ENCODE measurements around the gene ZNF787.
A peak's percentile ranks its signal among the peaks of the same experiment; 100 is the strongest.

Gene ZNF787

DNA sequence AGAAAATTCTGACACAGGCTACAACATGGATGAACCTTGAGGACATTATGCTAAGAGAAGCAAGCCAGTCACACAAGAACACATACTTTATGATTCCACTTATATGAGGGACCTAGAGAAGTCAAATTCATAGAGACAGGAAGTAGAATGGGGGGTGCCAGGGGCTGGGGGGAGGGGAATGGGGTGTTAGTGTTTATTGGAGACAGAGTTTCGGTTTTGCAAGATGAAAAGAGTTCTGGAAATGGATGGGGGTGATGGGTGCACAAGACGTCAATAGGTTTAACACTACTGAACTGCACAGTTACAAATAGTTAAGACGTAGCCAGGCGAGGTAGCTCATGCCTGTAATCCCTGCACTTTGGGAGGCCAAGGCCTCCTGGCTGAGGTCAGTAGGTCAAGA lies 3.5 kb upstream of the ZNF787 start:
- Histone ChIP-seq H3K9me3 (ENCODE audit: control insufficient read depth in 5 of 5, low read length in 5 of 5) (no peaks in the 10 kb centered on the region), H3K27me3 (ENCODE audit: control insufficient read depth in 5 of 5, insufficient read depth in 4 of 5, low read length in 5 of 5) (no peaks in the 10 kb centered on the region), H3K36me3 (ENCODE audit: control insufficient read depth in 5 of 5, insufficient read depth in 5 of 5, low read length in 5 of 5) (no peaks in the 10 kb centered on the region), H3K4me3 (ENCODE audit: low read depth in 1 of 5, low read length in 5 of 5) (no peak overlapping the region), H3K4me1 (ENCODE audit: control insufficient read depth in 5 of 5, insufficient read depth in 5 of 5, low read length in 5 of 5) (peaks cover 6 to 16% (median 12%) of the 10 kb centered on the region in 5 donors), H3K27ac (ENCODE audit: low read depth, low read length) (no peak overlapping the region), H3K9ac (ENCODE audit: low read length in 5 of 5) (no peak overlapping the region)

DNA sequence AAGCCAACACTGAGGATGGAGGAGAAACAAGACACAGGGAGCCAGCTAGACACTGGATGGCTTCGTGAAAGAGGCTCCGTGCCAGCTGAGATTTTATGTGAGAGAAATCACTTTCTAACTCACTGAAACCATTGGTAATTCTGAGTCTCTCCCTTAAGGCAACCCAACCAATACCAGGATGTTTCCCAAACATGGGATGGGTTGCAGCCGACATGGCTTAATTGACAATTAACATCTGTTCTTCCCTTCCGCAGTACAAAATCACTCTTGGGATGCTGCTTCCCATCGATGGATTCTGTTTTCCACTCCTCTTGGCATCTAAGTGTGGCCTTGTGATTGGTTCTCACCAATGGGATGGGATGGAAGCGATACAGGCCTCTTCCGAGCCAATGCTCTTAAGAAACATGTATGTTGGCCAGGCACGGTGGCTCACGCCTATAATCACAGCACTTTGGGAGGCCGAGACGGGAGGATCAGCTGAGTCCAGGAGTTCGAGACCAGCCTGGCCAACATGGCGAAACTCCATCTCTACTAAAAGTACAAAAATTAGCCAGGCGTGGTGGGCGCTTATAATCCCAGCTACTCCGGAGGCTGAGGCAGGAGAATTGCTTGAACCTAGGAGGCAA lies 2.3 kb upstream of the ZNF787 start:
- Histone ChIP-seq H3K4me1 (ENCODE audit: control insufficient read depth in 5 of 5, insufficient read depth in 5 of 5, low read length in 5 of 5) (peaks cover 16 to 28% (median 24%) of the 10 kb centered on the region in 5 donors), H3K9ac (ENCODE audit: low read length in 5 of 5) (no peak overlapping the region), H3K4me3 (ENCODE audit: low read depth in 1 of 5, low read length in 5 of 5) (no peak overlapping the region), H3K27me3 (ENCODE audit: control insufficient read depth in 5 of 5, insufficient read depth in 4 of 5, low read length in 5 of 5) (no peaks in the 10 kb centered on the region), H3K36me3 (ENCODE audit: control insufficient read depth in 5 of 5, insufficient read depth in 5 of 5, low read length in 5 of 5) (no peaks in the 10 kb centered on the region), H3K9me3 (ENCODE audit: control insufficient read depth in 5 of 5, low read length in 5 of 5) (no peaks in the 10 kb centered on the region), H3K27ac (ENCODE audit: low read depth, low read length) (no peak overlapping the region)

- Histone ChIP-seq H3K9me3 (ENCODE audit: control insufficient read depth in 5 of 5, low read length in 5 of 5) (no peaks in the 10 kb centered on the region), H3K27ac (ENCODE audit: low read depth, low read length) (peak overlapping the region; percentile 93), H3K4me1 (ENCODE audit: control insufficient read depth in 5 of 5, insufficient read depth in 5 of 5, low read length in 5 of 5) (peaks cover 16 to 45% (median 40%) of the 10 kb centered on the region in 5 donors), H3K9ac (ENCODE audit: low read length in 5 of 5) (peak overlapping the region; percentile 90 to 96 (median 93)), H3K4me3 (ENCODE audit: low read depth in 1 of 5, low read length in 5 of 5) (peak overlapping the region in 4 of 5 donors; percentile 72 to 81 (median 72)), H3K36me3 (ENCODE audit: control insufficient read depth in 5 of 5, insufficient read depth in 5 of 5, low read length in 5 of 5) (peaks cover 0 to 6% (median 4%) of the 10 kb centered on the region in 5 donors), H3K27me3 (ENCODE audit: control insufficient read depth in 5 of 5, insufficient read depth in 4 of 5, low read length in 5 of 5) (no peaks in the 10 kb centered on the region)
These were observed 520 bp downstream of the ZNF787 start for GRCh38 chr19:56120371-56121179.

- H3K27me3 ChIP-seq (ENCODE audit: control insufficient read depth in 5 of 5, insufficient read depth in 4 of 5, low read length in 5 of 5), result no peaks in the 10 kb centered on the region
- no peaks in the 10 kb centered on the region for H3K9me3 ChIP-seq (ENCODE audit: control insufficient read depth in 5 of 5, low read length in 5 of 5)
- peak overlapping the region; percentile 93 for H3K27ac ChIP-seq (ENCODE audit: low read depth, low read length)
- peak overlapping the region; percentile 69 to 81 (median 72) for H3K4me3 ChIP-seq (ENCODE audit: low read depth in 1 of 5, low read length in 5 of 5)
- peaks cover 16 to 46% (median 40%) of the 10 kb centered on the region in 5 donors for H3K4me1 ChIP-seq (ENCODE audit: control insufficient read depth in 5 of 5, insufficient read depth in 5 of 5, low read length in 5 of 5)
- peaks cover 0 to 7% (median 6%) of the 10 kb centered on the region in 5 donors for H3K36me3 ChIP-seq (ENCODE audit: control insufficient read depth in 5 of 5, insufficient read depth in 5 of 5, low read length in 5 of 5)
- peak overlapping the region; percentile 90 to 96 (median 93) for H3K9ac ChIP-seq (ENCODE audit: low read length in 5 of 5)
These were observed 1.1 kb downstream of the ZNF787 start for GRCh38 chr19:56120002-56120370.

DNA sequence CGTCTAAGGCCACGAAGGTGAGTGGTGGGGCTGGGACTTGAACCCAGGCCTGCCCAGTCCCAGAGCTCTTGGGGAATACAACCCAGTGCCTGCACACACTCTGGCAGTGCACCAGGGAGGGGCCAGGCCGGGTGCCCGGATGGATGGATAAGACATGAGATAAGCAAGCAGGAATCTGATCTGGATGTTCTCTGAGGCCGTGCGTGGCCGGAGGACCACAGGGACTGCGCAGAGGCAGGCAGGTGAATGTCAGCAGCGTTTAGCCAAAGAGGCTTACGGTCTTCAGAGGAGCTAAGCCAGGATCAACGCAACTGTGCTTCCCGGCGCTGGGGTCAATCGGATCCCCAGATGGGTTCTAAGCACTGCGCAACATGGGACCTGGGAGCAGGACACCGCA lies 1.5 kb downstream of the ZNF787 start:
- H3K4me3 ChIP-seq (ENCODE audit: low read depth in 1 of 5, low read length in 5 of 5), result peak overlapping the region; percentile 69 to 81 (median 72)
- H3K4me1 ChIP-seq (ENCODE audit: control insufficient read depth in 5 of 5, insufficient read depth in 5 of 5, low read length in 5 of 5), result peaks cover 16 to 50% (median 43%) of the 10 kb centered on the region in 5 donors
- H3K9me3 ChIP-seq (ENCODE audit: control insufficient read depth in 5 of 5, low read length in 5 of 5), result no peaks in the 10 kb centered on the region
- no peaks in the 10 kb centered on the region for H3K27me3 ChIP-seq (ENCODE audit: control insufficient read depth in 5 of 5, insufficient read depth in 4 of 5, low read length in 5 of 5)
- peak overlapping the region; percentile 90 to 96 (median 93) for H3K9ac ChIP-seq (ENCODE audit: low read length in 5 of 5)
- peaks cover 0 to 9% (median 6%) of the 10 kb centered on the region in 5 donors for H3K36me3 ChIP-seq (ENCODE audit: control insufficient read depth in 5 of 5, insufficient read depth in 5 of 5, low read length in 5 of 5)
- peak overlapping the region; percentile 93 for H3K27ac ChIP-seq (ENCODE audit: low read depth, low read length)

DNA sequence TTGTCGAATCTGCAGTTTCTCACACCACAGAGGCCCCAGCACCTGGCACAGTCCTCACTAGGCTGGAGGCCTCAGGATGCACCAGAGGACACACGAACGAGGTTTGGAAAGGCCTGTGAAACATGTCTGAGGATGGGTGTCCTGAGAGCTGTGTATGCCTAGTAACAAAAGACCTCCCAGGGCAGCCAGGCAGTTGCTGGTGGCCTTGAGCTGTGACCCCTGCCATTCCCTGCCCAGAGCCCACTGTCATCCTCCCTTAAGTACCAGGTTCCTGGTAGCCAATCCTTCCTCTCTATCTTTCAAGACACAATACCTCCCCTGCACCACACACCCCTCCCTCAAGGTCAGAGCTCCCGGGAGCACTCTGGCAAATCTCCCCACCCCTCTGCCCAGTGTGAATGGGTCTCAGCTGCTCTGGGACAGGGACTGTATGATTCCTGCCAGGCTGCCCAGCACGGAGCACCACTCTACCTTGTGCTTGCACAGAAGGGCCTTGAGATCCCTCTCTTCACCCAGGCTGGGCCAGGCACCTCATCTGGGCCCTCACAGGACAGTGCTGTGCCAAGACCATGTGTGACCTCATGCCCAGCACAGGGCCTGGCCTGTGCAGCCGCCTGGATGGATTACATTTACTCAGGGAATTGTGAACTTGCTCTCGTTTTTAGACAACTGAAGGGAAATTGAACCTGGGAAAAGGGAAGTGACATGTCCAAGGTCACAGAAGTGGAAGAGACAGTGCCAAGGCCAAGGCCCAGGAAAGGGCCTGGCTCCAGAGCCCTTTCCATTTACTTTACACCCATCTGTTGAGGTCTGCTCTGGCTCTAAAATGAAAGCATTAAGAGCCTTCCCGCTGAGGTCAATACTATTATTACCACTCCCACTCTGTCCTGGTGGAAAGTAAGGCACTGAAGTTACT lies 2.2 kb downstream of the ZNF787 start:
- peak overlapping the region; percentile 25 to 81 (median 72) for H3K4me3 ChIP-seq (ENCODE audit: low read depth in 1 of 5, low read length in 5 of 5)
- H3K36me3 ChIP-seq (ENCODE audit: control insufficient read depth in 5 of 5, insufficient read depth in 5 of 5, low read length in 5 of 5), result peaks cover 0 to 9% (median 6%) of the 10 kb centered on the region in 5 donors
- no peaks in the 10 kb centered on the region for H3K9me3 ChIP-seq (ENCODE audit: control insufficient read depth in 5 of 5, low read length in 5 of 5)
- H3K9ac ChIP-seq (ENCODE audit: low read length in 5 of 5), result peak overlapping the region; percentile 90 to 96 (median 93)
- peaks cover 16 to 54% (median 49%) of the 10 kb centered on the region in 5 donors for H3K4me1 ChIP-seq (ENCODE audit: control insufficient read depth in 5 of 5, insufficient read depth in 5 of 5, low read length in 5 of 5)
- no peaks in the 10 kb centered on the region for H3K27me3 ChIP-seq (ENCODE audit: control insufficient read depth in 5 of 5, insufficient read depth in 4 of 5, low read length in 5 of 5)
- H3K27ac ChIP-seq (ENCODE audit: low read depth, low read length), result peak overlapping the region; percentile 93

- Histone ChIP-seq H3K36me3 (ENCODE audit: control insufficient read depth in 5 of 5, insufficient read depth in 5 of 5, low read length in 5 of 5) (peaks cover 0 to 9% (median 6%) of the 10 kb centered on the region in 5 donors), H3K4me3 (ENCODE audit: low read depth in 1 of 5, low read length in 5 of 5) (no peak overlapping the region), H3K9ac (ENCODE audit: low read length in 5 of 5) (peak overlapping the region in 1 of 5 donors; percentile 18), H3K27ac (ENCODE audit: low read depth, low read length) (peak overlapping the region; percentile 93), H3K27me3 (ENCODE audit: control insufficient read depth in 5 of 5, insufficient read depth in 4 of 5, low read length in 5 of 5) (no peaks in the 10 kb centered on the region), H3K9me3 (ENCODE audit: control insufficient read depth in 5 of 5, low read length in 5 of 5) (no peaks in the 10 kb centered on the region), H3K4me1 (ENCODE audit: control insufficient read depth in 5 of 5, insufficient read depth in 5 of 5, low read length in 5 of 5) (peaks cover 16 to 64% (median 56%) of the 10 kb centered on the region in 5 donors)
These were observed 3.2 kb downstream of the ZNF787 start for GRCh38 chr19:56117889-56118288.

GRCh38 chr19:56117376-56117884 lies 3.7 kb downstream of the ZNF787 start:
- Histone ChIP-seq H3K4me1 (ENCODE audit: control insufficient read depth in 5 of 5, insufficient read depth in 5 of 5, low read length in 5 of 5) (peaks cover 16 to 68% (median 60%) of the 10 kb centered on the region in 5 donors), H3K9ac (ENCODE audit: low read length in 5 of 5) (no peak overlapping the region), H3K36me3 (ENCODE audit: control insufficient read depth in 5 of 5, insufficient read depth in 5 of 5, low read length in 5 of 5) (peaks cover 0 to 9% (median 6%) of the 10 kb centered on the region in 5 donors), H3K9me3 (ENCODE audit: control insufficient read depth in 5 of 5, low read length in 5 of 5) (no peaks in the 10 kb centered on the region), H3K4me3 (ENCODE audit: low read depth in 1 of 5, low read length in 5 of 5) (no peak overlapping the region), H3K27ac (ENCODE audit: low read depth, low read length) (no peak overlapping the region), H3K27me3 (ENCODE audit: control insufficient read depth in 5 of 5, insufficient read depth in 4 of 5, low read length in 5 of 5) (no peaks in the 10 kb centered on the region)

DNA sequence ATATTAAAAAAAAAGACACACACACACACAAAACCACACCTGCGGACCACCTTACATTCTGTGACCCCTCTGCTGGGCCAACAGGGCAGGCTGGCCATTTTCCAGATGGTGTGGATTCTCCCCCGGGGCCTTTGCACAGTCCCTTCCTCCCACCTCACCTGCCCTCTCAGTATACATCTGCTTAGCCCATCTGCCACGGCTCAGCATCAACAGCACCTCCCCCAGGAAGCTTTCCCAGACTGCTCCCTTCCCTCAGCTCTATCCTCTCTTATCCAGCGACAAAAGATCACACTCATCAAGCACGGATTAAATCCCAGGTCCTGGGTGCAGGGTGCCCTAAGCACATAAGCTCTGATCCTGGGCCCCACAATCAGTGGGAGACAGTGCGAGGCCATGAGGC lies 4.5 kb downstream of the ZNF787 start:
- H3K9ac ChIP-seq (ENCODE audit: low read length in 5 of 5), result peak overlapping the region in 1 of 5 donors; percentile 35
- no peaks in the 10 kb centered on the region for H3K9me3 ChIP-seq (ENCODE audit: control insufficient read depth in 5 of 5, low read length in 5 of 5)
- H3K36me3 ChIP-seq (ENCODE audit: control insufficient read depth in 5 of 5, insufficient read depth in 5 of 5, low read length in 5 of 5), result peaks cover 0 to 9% (median 6%) of the 10 kb centered on the region in 5 donors
- H3K4me3 ChIP-seq (ENCODE audit: low read depth in 1 of 5, low read length in 5 of 5), result no peak overlapping the region
- peaks cover 19 to 71% (median 64%) of the 10 kb centered on the region in 5 donors for H3K4me1 ChIP-seq (ENCODE audit: control insufficient read depth in 5 of 5, insufficient read depth in 5 of 5, low read length in 5 of 5)
- H3K27ac ChIP-seq (ENCODE audit: low read depth, low read length), result no peak overlapping the region
- H3K27me3 ChIP-seq (ENCODE audit: control insufficient read depth in 5 of 5, insufficient read depth in 4 of 5, low read length in 5 of 5), result no peaks in the 10 kb centered on the region

Measured in subcutaneous abdominal adipose tissue (tissue), 5 donors.